Neuron (in vitro differentiated cells): ENCODE results near the gene MRPL48.

Experiments
- H2AFZ ChIP-seq: one replicate; pipeline ENCODE4 v1.6.1; 2013; ENCODE audit warnings: low read depth, mild to moderate bottlenecking, inconsistent platforms, low read length, moderate library complexity
- H3K27me3 ChIP-seq: one replicate; pipeline ENCODE4 v1.6.1; 2013; ENCODE audit warnings: low read length; ENCODE audit not compliant: insufficient read depth
- H3K36me3 ChIP-seq: one replicate; pipeline ENCODE4 v1.6.1; 2013; ENCODE audit warnings: low read length; ENCODE audit not compliant: insufficient read depth
- H3K4me1 ChIP-seq: one replicate; pipeline ENCODE4 v1.6.1; 2013; ENCODE audit warnings: low read length; ENCODE audit not compliant: insufficient read depth
- H3K4me3 ChIP-seq: 2 replicates; pipeline ENCODE4 v1.5.1; 2013; ENCODE audit warnings: mild to moderate bottlenecking, low read length, moderate library complexity
- H3K9me3 ChIP-seq: one replicate; pipeline ENCODE4 v1.6.1; 2013; ENCODE audit warnings: low read length

The MRPL48 gene

DNA sequence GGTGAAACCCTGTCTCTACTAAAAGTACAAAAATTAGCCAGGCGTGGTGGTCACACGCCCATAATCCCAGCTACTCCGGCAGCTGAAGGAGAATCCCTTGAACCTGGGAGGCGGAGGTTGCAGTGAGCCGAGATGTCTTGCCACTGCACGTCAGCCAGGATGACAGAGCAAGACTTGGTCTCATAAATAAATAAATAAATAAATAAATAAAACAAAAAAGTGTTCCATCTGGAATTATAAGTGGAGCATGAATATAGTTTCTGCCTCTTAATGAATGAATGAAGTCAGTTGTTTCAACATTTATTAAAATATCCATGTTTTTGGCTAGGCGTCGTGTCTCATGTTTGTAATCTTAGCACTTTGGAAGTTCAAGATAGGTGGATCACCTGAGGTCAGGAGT, 27.1 kb downstream of the MRPL48 start:
- Histone ChIP-seq H2AFZ (no peak overlapping the region), H3K27me3 (no peaks in the 10 kb centered on the region), H3K4me3 (no peak overlapping the region), H3K36me3 (no peaks in the 10 kb centered on the region), H3K4me1 (peaks cover 4% of the 10 kb centered on the region), H3K9me3 (no peaks in the 10 kb centered on the region)

DNA sequence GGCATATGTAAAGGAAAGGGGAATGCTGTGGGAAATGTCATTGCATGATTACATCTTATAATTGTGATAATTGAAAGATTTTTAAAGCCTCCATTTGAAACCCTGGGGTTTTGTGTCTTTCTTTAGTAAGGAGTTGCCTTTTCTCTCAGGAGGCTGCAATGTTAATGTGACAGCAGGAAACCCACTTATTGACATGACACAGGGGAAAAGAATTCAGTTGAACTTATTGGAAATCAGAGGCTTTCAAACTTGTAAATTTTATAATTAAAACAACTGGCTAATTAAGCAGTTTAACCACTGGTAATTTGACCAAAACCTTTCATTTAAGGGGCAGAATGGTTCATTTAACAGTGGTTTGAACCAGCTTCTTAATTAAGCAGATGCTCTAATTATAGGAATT, 31.2 kb downstream of the MRPL48 start:
- Histone ChIP-seq H3K27me3 (no peaks in the 10 kb centered on the region), H3K4me1 (peaks cover 4% of the 10 kb centered on the region), H2AFZ (no peak overlapping the region), H3K36me3 (no peaks in the 10 kb centered on the region), H3K9me3 (peaks cover 5% of the 10 kb centered on the region), H3K4me3 (no peak overlapping the region)

- Histone ChIP-seq H3K9me3 (no peaks in the 10 kb centered on the region), H2AFZ (no peak overlapping the region), H3K27me3 (no peaks in the 10 kb centered on the region), H3K4me3 (no peak overlapping the region), H3K4me1 (no peaks in the 10 kb centered on the region), H3K36me3 (peaks cover 17% of the 10 kb centered on the region)
Observed at GRCh38 chr11:73830261-73830660, 42.6 kb downstream of the MRPL48 start.

DNA sequence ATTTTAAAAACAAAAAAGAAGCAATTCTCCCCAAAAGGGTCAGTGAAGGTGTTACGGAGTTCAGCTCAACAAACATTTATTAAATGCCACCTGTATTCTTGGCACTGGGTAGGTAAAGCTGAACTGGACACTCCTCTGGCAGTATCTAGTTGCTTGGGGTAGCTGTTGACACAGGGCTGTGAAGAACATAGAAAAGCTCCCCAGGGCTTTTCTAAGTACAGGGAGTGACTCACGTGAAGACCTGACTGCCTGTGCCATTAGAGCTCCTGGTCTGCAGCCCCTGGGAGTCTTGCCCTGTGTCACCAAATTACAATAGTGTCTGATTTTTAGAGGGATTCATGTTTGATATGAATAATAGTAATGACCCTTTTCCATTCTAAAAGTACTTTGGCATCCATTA, 45.4 kb downstream of the MRPL48 start:
- Histone ChIP-seq H2AFZ (no peak overlapping the region), H3K4me3 (no peak overlapping the region), H3K36me3 (peaks cover 17% of the 10 kb centered on the region)

GRCh38 chr11:73838443-73839122, 50.9 kb downstream of the MRPL48 start:
- Histone ChIP-seq H3K4me1 (peaks cover 5% of the 10 kb centered on the region), H2AFZ (no peak overlapping the region), H3K36me3 (peaks cover 5% of the 10 kb centered on the region), H3K4me3 (no peak overlapping the region), H3K9me3 (no peaks in the 10 kb centered on the region), H3K27me3 (no peaks in the 10 kb centered on the region)

More for the DNA sequence above, 45.4 kb downstream of the MRPL48 start:
- Histone ChIP-seq H3K9me3 (no peaks in the 10 kb centered on the region), H3K27me3 (no peaks in the 10 kb centered on the region), H3K4me1 (no peaks in the 10 kb centered on the region)

DNA sequence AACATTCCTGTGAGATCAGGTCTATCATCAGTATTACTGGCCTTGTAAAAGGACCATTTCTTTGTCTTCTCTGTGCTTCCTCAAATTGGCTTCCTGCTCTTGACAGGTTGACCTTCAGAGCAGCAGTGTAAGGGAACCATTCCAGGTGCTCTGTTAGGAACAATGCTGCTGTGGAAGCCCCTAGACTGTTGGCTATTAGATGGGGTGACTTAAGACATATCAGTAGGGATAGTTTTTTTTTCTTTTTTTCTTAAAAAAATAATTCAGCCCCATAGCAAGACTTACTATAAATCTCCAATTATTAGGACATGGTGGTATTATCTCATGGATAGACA, 51.4 kb downstream of the MRPL48 start:
- H2AFZ ChIP-seq, result no peak overlapping the region
- no peaks in the 10 kb centered on the region for H3K27me3 ChIP-seq
- peaks cover 6% of the 10 kb centered on the region for H3K36me3 ChIP-seq
- peaks cover 5% of the 10 kb centered on the region for H3K4me1 ChIP-seq
- H3K4me3 ChIP-seq, result no peak overlapping the region
- H3K9me3 ChIP-seq, result no peaks in the 10 kb centered on the region

DNA sequence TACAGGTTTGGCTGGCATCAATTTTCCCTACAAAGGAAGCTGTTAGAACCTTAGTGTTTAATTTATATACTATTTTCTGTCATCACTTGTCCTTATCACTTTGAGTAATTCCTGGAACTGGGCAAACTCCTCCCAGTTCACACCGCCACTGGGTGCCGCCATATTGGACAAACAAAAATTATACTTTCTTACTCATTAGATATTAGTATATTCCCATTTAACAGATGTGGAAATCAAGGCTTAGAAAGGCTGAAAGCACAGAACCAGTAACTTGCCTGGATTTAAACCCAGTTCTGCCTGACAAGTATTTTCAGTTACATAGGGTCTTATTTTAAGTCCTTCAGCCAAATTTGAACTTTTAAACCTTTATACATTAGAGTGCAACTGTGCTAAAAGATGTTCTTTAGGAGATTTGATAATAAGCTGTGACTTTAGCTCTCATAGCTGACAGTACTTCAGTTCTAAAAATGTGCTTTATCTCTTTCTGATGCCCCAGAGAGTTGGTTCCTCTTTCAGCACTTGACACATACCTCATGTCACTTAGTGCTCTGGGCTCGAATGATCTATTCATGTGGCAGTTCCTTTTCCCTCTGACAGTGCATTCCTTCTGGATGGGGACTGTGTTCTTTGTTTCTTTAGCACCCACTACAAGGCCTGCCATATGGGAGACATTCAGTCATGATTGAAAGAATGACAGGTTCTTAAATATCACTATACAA, 63.5 kb downstream of the MRPL48 start:
- Histone ChIP-seq H2AFZ (no peak overlapping the region), H3K9me3 (no peaks in the 10 kb centered on the region), H3K27me3 (no peaks in the 10 kb centered on the region), H3K4me3 (no peak overlapping the region), H3K36me3 (peaks cover 6% of the 10 kb centered on the region), H3K4me1 (peaks cover 3% of the 10 kb centered on the region)

DNA sequence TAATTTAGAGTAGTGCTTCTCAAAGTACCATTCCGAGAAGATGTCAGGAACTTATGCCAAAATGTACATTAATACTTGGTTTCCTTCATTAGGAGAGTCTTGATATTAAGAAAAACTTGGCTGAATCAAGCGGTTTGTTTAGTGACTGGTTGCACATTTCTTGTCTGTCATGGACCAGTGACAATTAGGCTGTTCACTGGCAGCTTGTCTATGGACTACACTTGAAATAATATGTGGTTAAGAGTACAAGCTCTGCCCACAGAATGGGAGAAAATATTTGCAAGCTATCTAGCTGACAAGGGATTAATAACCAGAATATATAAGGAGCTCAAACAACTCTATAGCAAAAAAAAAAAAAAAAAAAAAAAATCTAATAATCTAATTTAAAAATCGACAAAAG, 64.4 kb downstream of the MRPL48 start:
- Histone ChIP-seq H3K4me1 (peaks cover 5% of the 10 kb centered on the region), H2AFZ (no peak overlapping the region), H3K4me3 (no peak overlapping the region), H3K36me3 (peaks cover 6% of the 10 kb centered on the region), H3K27me3 (no peaks in the 10 kb centered on the region), H3K9me3 (no peaks in the 10 kb centered on the region)

DNA sequence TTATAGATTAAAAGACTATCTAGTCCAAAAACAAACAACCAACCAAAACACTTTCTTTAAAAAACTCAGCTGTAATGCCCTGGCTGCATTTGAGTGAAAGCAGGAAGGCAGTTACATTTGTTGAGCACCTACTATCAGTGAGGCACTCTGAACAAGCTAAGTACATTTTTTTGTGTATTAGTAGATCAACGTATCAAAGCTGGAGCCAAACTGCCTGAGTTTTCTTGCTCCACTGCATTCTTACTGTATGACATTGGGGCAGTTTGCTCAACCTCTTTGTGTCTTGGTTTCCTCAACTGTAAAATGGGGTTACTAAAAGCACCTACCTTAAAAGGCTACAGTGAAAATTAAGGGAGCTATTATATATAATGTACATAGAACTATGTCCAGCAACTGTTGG, 67.0 kb downstream of the MRPL48 start:
- Histone ChIP-seq H3K9me3 (no peaks in the 10 kb centered on the region), H2AFZ (no peak overlapping the region), H3K36me3 (peaks cover 6% of the 10 kb centered on the region), H3K27me3 (no peaks in the 10 kb centered on the region), H3K4me3 (no peak overlapping the region), H3K4me1 (peaks cover 5% of the 10 kb centered on the region)

- Histone ChIP-seq H2AFZ (no peak overlapping the region), H3K4me3 (no peak overlapping the region), H3K9me3 (no peaks in the 10 kb centered on the region), H3K36me3 (peaks cover 12% of the 10 kb centered on the region), H3K4me1 (peaks cover 5% of the 10 kb centered on the region), H3K27me3 (no peaks in the 10 kb centered on the region)
Observed at GRCh38 chr11:73856031-73856567, 68.4 kb downstream of the MRPL48 start.

DNA sequence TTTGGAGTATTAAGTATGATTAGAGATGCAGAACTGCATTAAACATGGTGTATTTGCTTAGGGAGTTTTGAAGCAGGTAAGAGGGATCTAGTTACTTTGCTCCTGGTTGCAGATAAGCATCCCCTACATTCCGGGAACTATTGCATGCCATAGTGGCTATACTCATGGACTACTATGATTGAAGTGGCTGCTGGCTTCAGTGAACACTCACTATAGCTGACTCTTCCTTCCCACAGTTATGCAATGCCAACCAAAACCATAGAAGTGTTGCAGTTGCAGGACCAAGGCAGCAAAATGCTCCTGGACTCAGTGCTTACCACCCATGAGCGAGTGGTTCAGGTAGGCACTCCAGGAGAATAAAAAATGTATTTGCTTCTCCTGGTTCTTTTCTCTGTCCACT, 72.0 kb downstream of the MRPL48 start:
- H3K4me1 ChIP-seq, result peaks cover 5% of the 10 kb centered on the region
- H3K27me3 ChIP-seq, result no peaks in the 10 kb centered on the region
- H3K4me3 ChIP-seq, result no peak overlapping the region
- peaks cover 29% of the 10 kb centered on the region for H3K36me3 ChIP-seq
- no peaks in the 10 kb centered on the region for H3K9me3 ChIP-seq
- no peak overlapping the region for H2AFZ ChIP-seq

DNA sequence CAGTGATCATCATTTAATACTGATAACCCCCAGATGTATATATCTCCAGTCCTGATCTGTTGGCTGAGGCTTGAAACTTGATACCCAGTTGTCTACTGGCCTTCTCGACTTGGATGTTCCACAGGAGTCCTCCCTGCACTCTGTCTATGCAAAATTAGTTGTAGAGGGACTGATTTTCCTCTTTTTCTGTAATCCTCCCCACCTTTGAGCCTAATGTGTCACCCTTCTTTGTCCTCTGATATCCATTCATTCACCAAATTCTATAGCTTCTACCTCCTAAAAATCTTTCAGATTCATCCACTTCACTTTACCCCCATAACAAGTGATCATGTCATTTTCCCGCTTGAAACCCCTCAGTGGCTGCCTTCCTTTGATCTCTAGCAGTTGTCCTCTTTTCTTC, 72.5 kb downstream of the MRPL48 start:
- Histone ChIP-seq H3K9me3 (no peaks in the 10 kb centered on the region), H3K4me3 (no peak overlapping the region), H2AFZ (no peak overlapping the region), H3K36me3 (peaks cover 31% of the 10 kb centered on the region), H3K4me1 (peaks cover 5% of the 10 kb centered on the region), H3K27me3 (no peaks in the 10 kb centered on the region)

DNA sequence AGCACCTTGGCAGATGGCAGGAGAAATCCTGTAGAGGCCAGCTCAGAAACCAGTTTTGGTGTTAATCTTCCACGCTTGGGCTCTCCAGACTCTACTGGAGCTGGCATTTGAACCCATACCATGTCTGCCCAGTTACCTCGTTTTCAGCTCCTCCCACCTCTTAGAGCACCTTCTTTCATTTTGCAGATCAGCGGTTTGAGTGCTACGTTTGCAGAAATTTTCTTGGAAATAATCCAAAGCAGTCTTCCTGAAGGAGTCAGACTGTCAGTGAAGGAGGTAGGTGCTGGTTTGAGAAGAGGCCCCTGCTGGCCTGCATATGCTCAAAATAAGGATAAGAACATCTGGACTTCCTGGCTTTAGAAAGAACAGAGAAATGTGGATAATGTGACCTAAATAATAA, 75.3 kb downstream of the MRPL48 start:
- Histone ChIP-seq H3K4me1 (peaks cover 5% of the 10 kb centered on the region), H3K9me3 (no peaks in the 10 kb centered on the region), H2AFZ (no peak overlapping the region), H3K4me3 (no peak overlapping the region), H3K27me3 (no peaks in the 10 kb centered on the region), H3K36me3 (peaks cover 35% of the 10 kb centered on the region)
